ENCODE data around the gene RNF121.

The RNF121 gene

DNA sequence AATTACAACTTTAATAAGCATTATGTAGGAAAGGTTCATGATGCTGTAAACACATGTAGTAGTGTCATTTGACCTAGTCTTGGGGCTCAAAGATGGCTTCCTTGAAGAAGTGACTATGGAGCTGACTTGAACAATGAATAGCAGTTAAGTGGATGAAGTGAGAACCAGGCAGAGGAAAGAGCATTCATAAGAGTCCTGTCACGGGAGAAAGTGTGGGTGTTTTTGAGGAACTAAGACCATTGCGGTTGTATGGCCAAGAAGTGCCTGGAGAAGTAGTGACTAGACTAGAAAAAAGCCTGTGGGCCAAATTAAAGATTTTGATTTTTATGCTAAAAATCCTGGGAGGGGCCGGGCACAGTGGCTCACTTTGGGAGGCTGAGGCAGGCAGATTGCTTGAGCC, 62.6 kb downstream of the RNF121 start:
- TF ChIP-seq, protein P1, sequence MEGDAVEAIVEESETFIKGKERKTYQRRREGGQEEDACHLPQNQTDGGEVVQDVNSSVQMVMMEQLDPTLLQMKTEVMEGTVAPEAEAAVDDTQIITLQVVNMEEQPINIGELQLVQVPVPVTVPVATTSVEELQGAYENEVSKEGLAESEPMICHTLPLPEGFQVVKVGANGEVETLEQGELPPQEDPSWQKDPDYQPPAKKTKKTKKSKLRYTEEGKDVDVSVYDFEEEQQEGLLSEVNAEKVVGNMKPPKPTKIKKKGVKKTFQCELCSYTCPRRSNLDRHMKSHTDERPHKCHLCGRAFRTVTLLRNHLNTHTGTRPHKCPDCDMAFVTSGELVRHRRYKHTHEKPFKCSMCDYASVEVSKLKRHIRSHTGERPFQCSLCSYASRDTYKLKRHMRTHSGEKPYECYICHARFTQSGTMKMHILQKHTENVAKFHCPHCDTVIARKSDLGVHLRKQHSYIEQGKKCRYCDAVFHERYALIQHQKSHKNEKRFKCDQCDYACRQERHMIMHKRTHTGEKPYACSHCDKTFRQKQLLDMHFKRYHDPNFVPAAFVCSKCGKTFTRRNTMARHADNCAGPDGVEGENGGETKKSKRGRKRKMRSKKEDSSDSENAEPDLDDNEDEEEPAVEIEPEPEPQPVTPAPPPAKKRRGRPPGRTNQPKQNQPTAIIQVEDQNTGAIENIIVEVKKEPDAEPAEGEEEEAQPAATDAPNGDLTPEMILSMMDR (IDR thresholded peaks at IDR 0.05; ENCODE audit: low read depth, low read length), result no peak
- TF ChIP-seq POLR2A (IDR thresholded peaks at IDR 0.05; ENCODE audit: extremely low read depth, insufficient read length), result no peak
- TF ChIP-seq MYC (IDR thresholded peaks at IDR 0.05; ENCODE audit: low read depth, low read length), result no peak
- TF ChIP-seq, protein P2, sequence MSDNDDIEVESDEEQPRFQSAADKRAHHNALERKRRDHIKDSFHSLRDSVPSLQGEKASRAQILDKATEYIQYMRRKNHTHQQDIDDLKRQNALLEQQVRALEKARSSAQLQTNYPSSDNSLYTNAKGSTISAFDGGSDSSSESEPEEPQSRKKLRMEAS (IDR thresholded peaks at IDR 0.05; ENCODE audit: low read depth, low read length), result no peak
- no peak overlapping the region for H3K4me3 ChIP-seq (ENCODE audit: low read depth, low read length)
- peak; percentile 28 for DNase-seq (ENCODE audit: low read depth)

DNA sequence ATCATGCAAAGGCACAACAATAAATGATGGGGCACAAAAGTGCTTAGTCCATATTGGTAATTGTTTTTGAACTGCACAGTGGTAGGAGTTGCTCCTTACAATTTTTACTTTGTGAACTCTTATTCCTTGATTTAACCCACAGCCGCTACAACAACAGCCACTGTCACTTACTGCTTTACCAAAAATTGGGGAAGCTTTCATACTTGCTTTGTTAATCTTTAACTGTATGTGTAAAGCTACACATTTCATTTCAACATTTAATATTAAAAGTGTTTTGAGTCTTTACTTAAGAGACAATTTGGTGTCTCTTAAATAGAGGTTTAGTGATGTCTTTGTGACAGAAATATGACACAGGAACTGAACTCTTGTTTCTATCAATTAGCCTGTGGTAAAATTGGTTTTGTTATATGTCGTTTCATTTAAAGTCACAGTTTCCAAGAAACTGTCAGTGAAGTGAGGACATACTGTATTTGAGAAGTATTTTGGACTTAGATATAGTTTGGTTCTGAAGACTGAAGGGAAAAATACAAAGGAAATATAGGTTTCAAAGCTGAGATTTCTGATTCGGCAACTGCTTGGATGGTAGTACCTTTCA, 63.4 kb downstream of the RNF121 start:
- TF ChIP-seq, protein P2 (IDR thresholded peaks at IDR 0.05; ENCODE audit: low read depth, low read length), result no peak
- TF ChIP-seq MYC (IDR thresholded peaks at IDR 0.05; ENCODE audit: low read depth, low read length), result no peak
- TF ChIP-seq, protein P1 (IDR thresholded peaks at IDR 0.05; ENCODE audit: low read depth, low read length), result no peak
- no peak for TF ChIP-seq POLR2A (IDR thresholded peaks at IDR 0.05; ENCODE audit: extremely low read depth, insufficient read length)
- no peak overlapping the region for H3K4me3 ChIP-seq (ENCODE audit: low read depth, low read length)
- DNase-seq (ENCODE audit: low read depth), result no peak

DNA sequence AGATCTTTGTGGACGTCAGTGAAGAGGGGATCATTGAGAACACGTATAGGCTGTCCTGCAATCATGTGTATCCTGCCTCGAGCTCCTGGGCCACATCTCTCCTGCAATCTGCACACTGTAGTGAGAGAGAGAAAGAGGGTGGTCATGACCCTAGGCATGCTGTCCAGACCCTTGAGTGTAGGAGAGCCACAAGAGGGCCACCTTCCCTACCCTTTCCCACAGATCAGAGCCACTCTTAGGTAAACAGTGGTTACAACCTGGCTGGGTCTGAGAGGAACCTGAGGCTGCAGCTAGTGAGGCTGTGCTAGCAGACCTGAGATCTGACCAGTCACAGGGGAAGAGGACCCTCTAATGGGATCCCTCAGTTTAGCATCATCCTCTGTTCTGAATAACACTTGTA, 65.9 kb downstream of the RNF121 start:
- TF ChIP-seq POLR2A (IDR thresholded peaks at IDR 0.05; ENCODE audit: extremely low read depth, insufficient read length) (no peak), MYC (IDR thresholded peaks at IDR 0.05; ENCODE audit: low read depth, low read length) (no peak)
- TF ChIP-seq, protein P2 (IDR thresholded peaks at IDR 0.05; ENCODE audit: low read depth, low read length), result no peak
- TF ChIP-seq, protein P1 (IDR thresholded peaks at IDR 0.05; ENCODE audit: low read depth, low read length), result no peak
- H3K4me3 ChIP-seq (ENCODE audit: low read depth, low read length), result no peak overlapping the region
- no peak for DNase-seq (ENCODE audit: low read depth)

DNA sequence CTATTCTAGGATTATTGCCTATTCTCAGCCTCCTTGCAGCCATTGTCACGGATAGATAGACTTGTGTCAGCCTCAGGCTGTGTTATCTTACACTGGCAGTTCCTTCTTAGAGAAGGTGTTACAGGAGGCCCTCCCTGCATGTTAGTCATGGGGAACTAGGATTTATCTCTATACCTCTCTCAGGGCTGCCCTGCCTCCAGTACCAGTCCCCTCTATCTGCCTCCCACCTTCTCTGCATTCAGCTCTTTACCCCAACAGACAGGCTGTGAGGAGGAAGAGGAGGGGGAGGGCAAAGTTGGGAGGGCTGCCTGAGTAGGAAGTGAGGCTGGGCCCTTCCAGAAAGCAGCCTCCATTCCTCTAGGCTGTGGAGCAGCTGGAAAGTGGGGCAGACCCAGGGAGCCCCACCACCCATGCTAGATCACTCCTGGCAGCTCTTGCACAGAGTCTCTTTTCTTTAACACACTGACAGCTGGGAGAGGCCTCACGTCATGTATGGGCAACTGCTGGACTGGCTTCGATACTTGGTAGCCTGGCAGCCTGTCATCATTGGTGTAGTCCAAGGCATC, 67.0 kb downstream of the RNF121 start:
- DNase-seq (ENCODE audit: low read depth), result no peak
- no peak overlapping the region for H3K4me3 ChIP-seq (ENCODE audit: low read depth, low read length)
- TF ChIP-seq POLR2A (IDR thresholded peaks at IDR 0.05; ENCODE audit: extremely low read depth, insufficient read length) (no peak), MYC (IDR thresholded peaks at IDR 0.05; ENCODE audit: low read depth, low read length) (no peak)
- TF ChIP-seq, protein P1 (IDR thresholded peaks at IDR 0.05; ENCODE audit: low read depth, low read length), result no peak
- TF ChIP-seq, protein P2 (IDR thresholded peaks at IDR 0.05; ENCODE audit: low read depth, low read length), result no peak

DNA sequence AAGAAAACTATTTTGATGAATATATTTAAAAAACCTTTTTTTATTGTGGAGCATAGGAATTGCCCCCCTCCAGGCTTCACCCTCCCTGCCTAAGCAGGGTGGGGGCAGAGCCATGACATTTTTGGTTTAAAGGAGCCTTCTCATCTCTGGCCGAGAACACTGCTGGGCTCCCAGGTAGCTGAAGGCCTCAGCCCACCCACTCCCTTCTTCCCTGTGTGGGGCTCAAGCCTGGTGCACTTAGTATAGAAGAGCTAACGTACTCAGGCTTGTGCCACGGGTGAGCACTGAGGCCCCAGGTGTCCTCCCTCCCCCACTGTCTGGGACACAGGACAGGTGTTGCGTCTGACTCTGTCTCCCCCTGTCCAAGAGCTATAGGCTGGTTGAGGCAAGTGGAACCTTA, 67.7 kb downstream of the RNF121 start:
- TF ChIP-seq MYC (IDR thresholded peaks at IDR 0.05; ENCODE audit: low read depth, low read length), result no peak
- TF ChIP-seq, protein P1 (IDR thresholded peaks at IDR 0.05; ENCODE audit: low read depth, low read length), result no peak
- TF ChIP-seq POLR2A (IDR thresholded peaks at IDR 0.05; ENCODE audit: extremely low read depth, insufficient read length), result no peak
- no peak overlapping the region for H3K4me3 ChIP-seq (ENCODE audit: low read depth, low read length)
- no peak for DNase-seq (ENCODE audit: low read depth)

Measured in NB4 (cell line).